GM21619 (cell line): ENCODE measurements around the gene GPHN.
"Not testable (repeated sequence)": the region's sequence is repeated elsewhere in the genome, so short reads cannot be mapped to it uniquely, and the experiment has no call there.

Source experiments
- ATAC-seq: cut with Tn5 transposase; IDR thresholded peaks from one replicate; pipeline ENCODE4 v1.9.1; 2021; ENCODE audit not compliant: unreplicated experiment

Gene GPHN

GRCh38 chr14:66501592-66501991, 6.4 kb upstream of the GPHN start:
- no peak for ATAC-seq

DNA sequence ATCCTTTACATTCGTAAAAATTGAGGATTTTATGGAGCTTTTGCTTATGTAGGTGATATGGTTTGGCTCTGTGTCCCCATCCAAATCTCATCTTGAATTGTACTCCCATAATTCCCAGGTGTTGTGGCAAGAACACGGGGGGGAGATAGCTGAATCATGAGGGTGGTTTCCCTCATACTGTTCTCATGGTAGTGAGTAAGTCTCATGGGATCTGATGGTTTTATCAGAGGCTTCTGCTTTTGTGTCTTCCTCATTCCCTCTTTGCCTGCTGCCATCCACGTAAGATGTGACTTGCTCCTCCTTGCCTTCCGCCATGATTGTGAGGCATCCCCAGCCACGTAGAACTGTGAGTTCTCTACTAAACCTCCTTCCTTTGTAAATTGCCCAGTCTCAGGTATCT, 5.1 kb upstream of the GPHN start:
- ATAC-seq, result not testable (repeated sequence)

- no peak for ATAC-seq
These were observed 4.4 kb upstream of the GPHN start for GRCh38 chr14:66503532-66503931.

- ATAC-seq, result peak; percentile 16
These were observed 696 bp upstream of the GPHN start for GRCh38 chr14:66507181-66507721.

DNA sequence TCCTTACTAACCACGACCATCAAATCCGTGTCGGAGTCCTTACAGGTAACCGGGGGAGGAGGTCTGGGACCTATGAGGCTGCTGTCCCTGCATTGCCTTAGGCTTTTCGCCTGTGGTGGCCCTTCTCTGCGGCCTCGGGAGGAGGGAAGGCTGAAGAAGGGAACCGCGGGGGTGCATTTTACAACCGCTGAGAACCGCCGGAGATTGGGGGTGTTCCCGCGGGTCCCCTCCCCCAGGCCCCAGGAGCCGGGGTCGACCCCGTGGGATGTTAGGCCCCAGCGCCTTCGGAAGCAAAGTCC, 549 bp downstream of the GPHN start:
- peak; percentile 0 for ATAC-seq

GRCh38 chr14:66508846-66509621, 1.1 kb downstream of the GPHN start:
- ATAC-seq, result peak; percentile 30

DNA sequence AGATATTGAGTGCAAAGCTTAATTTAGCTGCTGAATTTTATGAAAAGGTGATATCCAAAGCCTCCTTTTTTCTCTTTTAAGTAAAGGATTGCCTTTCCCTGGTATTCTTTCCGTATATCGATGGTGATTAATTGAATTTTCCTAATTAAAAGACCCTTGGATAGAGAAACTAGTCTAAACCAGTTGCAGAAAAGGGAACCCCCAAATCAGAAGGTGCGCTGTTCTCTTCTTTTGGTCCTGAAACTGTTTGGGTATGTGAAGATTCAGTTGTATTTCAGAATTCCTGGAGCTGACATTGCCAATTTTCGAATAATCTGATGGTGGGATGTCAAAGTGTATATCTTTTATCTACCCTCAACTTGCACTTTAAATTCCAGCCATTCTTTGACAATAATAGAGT, 1.9 kb downstream of the GPHN start:
- no peak for ATAC-seq

DNA sequence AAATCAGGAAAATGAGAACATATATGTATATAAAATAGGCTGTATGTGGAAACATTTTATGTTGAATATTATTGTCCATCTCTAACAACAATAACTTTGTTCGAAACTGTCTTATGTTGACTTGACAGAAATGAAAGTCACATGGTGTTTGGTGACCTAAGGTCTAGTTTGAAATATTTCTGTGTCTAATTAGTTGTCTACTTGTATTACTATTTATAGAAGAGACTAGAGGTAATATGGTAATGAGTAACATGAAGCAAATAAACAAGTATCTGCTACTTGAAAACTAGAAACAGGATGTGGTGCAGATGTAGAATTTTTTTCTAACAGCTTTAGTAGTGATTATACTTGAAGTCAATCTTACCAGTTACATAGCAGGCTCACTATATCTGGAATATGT, 3.9 kb downstream of the GPHN start:
- ATAC-seq, result peak; percentile 26

DNA sequence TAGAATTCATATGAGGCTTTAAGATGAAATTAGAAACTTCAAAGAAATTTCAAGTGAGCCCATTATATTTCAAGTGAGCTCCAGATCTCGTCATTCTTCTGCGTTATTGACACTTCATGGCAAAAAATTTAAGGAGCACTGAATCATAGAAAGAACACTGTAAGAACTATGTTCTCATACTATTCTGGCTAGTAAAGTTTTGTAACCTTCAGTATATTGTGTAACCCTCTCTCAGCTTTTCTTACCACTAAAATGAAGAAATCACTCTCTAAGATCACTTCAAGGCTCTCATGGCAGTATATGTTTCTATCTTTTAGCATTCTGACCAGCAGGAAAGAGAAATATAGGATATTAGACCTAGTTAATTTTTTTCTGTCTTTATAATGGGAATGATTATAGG, 6.3 kb downstream of the GPHN start:
- ATAC-seq, result no peak

DNA sequence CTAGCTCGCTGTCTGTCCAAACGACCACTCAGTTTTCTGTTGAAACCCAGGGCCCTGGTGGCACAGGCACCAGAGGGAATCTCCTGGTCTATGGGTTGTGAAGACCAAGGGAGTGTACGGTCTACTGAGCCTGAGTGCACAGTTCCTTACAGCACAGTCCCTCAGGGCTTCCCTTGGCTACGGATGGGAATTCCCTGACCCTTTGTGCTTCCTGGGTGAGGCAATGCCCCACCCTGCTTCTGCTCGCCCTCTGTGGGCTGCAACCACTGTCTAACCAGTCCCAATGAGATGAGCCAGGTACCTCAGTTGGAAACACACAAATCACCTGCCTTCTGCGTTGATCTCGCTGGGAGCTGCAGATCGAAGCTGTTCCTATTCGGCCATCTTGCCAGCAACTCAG, 22.6 kb downstream of the GPHN start:
- no peak for ATAC-seq

DNA sequence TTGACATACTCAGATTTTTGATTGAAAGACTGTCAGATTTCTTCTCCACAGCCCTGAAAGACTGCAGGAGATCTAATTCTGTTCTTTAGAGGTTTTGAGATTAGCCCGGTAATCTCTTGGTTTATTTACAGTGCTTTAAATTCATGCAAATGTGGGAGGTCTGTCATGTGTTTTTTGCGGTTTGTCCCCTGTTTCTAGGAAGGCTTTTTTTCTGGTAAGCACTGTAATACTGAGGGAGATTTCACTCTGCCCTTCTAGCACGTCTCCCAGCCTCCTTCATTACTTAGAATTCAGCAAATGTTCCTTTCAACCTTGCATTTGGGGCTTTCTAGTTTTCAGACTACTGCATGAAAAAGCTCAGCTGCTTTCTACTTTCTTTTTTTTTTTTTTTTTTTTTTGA, 31.1 kb downstream of the GPHN start:
- ATAC-seq, result no peak

DNA sequence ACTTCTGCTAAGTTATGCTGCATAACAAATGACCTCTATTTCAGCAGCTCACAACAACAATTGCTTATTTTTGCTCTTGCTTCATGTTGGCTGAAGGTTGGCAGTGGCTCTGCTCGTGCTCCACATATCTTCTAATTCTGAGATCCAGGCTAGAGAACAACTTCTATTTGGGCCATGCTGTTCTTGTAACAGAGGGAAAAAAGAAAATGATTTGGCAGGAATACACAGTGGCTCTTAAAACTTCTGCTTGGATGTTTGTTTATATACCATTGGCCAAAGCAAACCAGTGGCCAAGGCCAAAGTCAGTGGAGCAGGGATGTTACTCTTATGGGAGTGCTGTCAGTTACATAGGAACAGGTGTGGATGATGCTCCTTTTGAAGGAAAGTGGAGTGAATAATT, 32.1 kb downstream of the GPHN start:
- ATAC-seq, result no peak

GRCh38 chr14:66541627-66542026, 33.7 kb downstream of the GPHN start:
- no peak for ATAC-seq

GRCh38 chr14:66543996-66544395, 36.0 kb downstream of the GPHN start:
- ATAC-seq, result no peak

DNA sequence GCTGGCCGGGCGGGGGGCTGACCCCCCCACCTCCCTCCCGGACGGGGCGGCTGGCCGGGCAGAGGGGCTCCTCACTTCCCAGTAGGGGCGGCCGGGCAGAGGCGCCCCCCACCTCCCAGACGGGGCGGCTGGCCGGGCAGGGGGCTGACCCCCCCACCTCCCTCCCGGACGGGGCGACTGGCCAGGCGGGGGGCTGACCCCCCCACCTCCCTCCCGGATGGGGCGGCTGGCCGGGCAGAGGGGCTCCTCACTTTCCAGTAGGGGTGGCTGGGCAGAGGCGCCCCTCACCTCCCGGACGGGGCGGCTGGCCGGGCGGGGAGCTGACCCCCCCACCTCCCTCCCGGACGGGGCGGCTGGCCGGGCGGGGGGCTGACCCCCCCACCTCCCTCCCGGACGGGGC, 37.2 kb downstream of the GPHN start:
- not testable (repeated sequence) for ATAC-seq

- not testable (repeated sequence) for ATAC-seq
These were observed 37.8 kb downstream of the GPHN start for GRCh38 chr14:66545751-66546150.

DNA sequence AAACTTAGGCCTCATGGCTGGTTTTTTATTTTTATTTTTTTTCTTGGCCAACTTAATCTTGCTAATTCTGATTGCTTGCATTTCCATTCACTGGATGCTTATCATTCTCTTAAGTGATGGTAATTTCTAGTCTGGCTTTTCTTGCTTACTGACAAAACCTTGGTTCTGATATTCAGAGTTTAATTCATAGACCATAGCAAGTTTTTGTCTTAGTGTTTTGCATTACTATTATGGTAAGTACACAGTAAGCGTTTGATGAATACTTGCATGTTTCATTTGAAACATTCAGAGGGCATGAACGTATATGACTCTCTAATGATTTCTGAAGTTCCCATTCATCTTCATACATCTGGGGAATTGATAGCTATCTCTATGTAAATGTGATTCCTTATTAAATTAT, 55.8 kb downstream of the GPHN start:
- ATAC-seq, result no peak

GRCh38 chr14:66568220-66568619, 60.3 kb downstream of the GPHN start:
- ATAC-seq, result no peak

DNA sequence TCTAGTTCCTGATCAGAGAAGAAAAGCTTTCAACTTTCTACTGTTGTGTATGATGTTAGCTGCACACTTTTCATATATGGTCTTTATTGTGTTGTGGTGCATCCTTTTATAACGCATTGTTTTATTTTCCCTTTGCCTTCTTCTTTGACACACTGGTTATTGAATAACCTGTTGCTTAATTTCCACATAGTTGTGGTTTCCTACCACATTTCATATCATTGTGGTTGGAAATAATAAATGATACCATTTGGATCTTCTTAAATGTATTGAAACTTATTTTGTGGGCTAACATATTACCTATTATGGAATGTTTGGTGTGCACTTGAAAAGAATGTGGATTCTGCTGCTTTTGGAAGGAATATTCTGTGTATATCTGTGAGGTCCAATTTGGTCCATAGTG, 64.9 kb downstream of the GPHN start:
- no peak for ATAC-seq

GRCh38 chr14:66575014-66575413, 67.1 kb downstream of the GPHN start:
- ATAC-seq, result no peak

DNA sequence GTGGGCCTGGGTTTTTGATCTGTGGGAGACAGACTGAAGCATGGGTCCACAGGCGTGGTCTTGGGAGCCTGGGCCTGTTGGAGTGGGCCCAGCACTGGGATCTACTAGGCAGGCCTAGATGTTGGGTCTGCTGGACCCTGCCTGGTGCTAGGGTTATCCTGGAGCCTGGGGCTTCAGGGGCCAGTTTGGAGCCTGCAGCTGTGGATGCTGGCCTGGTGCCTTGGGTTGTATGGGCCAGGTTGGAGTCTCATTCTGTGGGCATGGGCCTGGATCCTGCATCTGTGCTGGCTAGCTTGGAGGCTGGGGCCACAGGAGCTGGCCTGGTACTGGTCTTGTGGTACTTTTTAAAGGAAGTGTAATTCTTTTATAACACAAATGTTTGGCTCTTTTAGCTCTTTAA, 68.0 kb downstream of the GPHN start:
- ATAC-seq, result no peak

DNA sequence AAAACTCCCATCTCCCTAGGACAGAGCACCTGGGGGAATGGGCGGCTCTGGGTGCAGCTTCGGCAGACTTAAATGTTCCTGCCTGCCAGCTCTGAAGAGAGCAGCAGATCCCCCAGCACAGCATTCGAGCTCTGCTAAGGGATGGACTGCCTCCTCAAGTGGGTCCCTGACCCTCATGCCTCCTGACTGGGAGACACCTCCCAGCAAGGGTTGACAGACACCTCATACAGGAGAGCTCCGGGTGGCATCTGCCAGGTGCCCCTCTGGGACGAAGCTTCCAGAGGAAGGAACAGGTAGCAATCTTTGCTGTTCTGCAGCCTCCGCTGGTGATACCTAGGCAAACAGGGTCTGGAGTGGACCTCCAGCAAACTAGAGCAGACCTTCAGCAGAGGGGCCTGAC, 79.8 kb downstream of the GPHN start:
- not testable (repeated sequence) for ATAC-seq

DNA sequence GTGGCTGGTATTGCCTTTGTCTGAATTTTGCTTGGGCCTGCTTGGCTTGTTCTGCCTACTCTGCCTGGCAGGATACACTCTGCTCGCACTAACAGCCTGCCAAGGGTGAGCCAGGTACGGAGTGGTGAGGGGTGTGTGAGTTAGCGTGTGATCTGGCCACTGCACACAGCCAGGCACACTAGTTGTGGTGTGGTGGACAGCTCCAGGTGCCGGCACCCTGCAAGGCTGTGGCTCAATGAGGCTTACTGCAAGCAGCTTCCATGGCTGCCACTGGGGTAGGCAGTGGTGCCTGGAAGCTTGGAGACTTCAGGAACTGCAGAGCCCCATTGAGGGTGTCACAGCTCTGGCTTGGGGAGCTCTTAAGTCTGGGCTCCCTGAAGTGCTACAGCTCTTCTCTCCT, 87.4 kb downstream of the GPHN start:
- no peak for ATAC-seq
